ENCODE data around the gene UROS.

UROS gene

DNA sequence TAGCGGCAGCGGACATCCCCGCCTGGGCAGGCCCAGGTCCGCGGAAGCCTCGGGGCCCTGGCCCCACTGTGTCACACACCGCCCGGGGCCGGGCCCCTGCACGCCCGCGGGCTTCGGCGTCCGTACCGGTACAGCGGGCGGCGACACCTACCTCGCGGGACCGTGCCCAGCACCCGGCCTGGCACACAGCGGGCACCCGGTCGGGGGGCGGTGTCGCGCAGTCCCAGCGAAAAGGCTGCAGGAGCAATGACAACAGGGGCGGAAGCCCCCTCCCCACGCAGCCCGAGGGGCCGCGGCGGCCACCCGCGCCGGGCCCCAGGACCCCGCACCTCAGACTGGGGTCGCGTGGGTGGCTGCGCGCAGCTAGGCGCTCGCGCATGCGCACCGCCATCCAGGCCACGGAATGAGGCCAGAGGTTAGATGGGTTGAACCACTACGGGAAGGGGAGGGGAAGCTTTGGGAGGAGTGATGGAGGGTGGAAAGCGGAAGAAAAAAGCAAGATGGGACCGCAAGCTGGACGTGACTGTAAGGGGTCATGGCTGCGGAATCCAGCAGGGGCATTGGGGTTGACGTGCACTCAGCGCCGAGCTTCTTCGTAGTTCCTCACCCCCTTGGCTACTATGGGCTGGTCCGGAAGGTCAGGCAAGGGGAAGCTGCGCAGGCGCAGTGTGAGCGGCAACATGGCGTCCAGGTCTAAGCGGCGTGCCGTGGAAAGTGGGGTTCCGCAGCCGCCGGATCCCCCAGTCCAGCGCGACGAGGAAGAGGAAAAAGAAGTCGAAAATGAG is at the start of gene UROS, which contains the start of gene BCCIP:
Gene UROS (minus strand): TSS at position 381 of the 785 bp plus-strand sequence. CDS start 6,759 bp downstream, outside the sequence.
Gene BCCIP (plus strand): TSS at position 669 of the 785 bp plus-strand sequence. CDS start 12 bp downstream, at position 681.
- peak; percentile 94 for DNase-seq

DNA sequence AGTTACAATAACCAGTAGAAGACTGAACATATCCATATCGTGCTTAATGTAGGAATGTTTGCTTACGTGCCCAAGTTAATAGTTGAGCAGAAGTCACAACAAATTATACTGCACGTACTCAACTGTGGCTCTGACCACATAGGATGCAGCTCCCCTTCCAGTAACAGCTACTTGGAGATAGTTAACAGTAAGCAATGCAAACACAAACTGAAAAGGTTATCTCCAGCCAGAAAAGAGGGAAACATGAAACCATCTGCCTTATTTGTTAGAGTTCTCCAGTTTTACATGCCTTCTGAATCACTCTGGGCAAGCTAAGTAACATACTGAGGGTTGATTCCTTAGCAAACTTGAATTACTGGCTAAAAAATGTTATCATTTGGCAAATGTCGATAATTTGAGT is 48.3 kb upstream of the UROS start:
- no peak for DNase-seq

DNA sequence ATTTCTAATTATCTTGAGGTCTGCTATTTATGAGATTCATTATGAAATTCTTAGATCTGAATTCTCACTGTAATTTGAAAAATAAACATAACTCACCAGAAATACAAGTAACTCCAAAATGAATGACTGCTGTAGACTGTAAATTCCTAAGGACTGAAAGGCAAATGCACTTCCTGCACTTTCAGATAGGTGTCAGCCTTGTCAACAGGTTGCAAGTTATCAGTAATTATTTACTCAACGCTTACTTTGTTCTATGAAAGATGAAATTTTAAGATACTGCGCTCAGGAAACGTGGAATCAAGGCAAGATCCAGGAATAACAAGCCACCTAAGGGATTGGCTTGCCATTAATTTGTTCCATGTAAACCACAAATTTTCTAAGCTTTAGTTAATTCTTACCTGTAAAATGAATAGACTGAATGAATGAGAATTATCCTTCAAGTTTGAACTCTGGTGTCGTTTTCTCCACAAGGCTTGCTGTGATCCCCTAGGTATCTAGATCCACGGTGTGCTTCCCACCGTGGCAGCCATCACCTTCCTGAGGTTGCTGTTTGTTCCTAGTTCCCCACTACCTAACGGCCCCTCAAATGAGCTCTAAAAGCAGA is 45.4 kb upstream of the UROS start:
- peak; percentile 12 for DNase-seq

DNA sequence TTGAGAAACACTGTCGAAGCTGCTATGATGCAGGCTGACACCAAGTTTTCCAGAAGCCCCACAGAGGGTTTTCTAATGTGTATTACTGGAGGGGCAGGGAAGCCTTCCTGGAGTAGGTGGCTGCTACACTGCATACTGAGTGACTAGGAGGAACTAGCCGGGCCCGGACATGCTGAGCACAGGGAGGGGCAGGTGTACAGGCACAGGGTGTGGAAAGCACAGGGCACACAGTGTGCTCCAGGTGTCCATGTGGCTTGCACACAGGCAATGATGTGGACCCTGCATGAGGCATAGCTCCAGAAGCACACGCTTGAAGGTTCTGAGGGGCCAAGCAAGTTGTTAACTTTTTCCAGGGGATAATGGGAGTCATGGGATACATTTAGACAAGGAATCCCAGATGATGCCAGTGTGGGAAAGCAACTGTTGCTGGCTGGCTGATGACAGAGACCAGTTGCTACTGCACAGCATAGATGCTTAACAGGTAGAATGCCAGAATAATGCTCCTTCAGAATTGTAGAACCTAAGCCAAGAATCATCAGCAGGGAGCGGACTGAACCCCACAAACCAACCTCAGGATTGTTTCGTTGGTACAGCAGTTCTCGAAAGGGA is 43.5 kb upstream of the UROS start:
- DNase-seq, result no peak

DNA sequence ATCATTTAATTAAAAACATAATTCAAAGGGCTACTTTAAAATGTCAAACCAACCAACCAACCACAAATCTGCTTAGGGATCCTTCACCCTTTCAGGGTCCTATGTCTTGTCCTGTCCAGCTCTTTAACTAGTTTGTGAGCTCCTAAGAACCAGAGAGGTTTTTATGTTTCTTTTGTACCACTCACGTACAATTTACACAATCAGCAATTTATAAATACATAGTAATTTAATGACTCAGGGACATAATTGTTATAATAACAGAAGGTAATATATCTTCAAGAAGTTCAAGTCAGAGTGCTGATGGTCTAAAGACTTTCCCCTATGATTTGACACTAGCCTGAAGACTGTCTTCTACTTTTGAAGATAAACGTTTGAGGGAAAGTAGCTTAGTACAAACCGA is 42.1 kb upstream of the UROS start:
- DNase-seq, result no peak

DNA sequence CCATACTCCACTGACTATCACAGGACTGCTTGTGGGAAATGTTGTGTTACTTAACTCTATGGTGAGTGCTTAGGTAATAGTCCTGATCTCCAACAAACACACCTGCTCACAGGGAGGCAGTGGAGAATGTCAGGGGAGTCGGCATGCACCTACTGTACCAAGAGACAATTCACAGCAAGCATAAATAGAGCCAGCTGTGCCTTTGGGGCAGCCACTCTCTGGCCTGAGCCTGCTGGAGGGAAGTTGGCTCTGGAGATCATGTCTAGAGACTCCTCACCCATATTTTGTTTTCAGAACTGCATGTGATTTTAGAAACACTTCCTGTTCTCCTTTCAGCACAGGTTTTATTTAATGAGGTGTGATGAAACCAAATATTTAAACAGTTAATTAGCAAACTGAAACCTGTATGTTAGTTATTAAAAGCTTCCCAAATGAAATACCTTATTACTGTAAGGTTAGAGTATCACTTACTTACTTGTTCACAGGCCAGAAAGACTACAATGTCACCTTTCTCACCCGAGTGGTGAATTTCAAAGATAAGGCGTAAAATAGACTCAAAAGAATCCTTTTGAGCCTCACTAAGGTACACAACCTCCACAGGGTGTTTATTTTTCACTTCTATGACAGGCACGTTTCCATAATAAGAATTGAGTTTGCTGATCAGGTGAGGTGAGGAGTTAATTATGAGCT is 36.2 kb upstream of the UROS start:
- DNase-seq, result no peak

DNA sequence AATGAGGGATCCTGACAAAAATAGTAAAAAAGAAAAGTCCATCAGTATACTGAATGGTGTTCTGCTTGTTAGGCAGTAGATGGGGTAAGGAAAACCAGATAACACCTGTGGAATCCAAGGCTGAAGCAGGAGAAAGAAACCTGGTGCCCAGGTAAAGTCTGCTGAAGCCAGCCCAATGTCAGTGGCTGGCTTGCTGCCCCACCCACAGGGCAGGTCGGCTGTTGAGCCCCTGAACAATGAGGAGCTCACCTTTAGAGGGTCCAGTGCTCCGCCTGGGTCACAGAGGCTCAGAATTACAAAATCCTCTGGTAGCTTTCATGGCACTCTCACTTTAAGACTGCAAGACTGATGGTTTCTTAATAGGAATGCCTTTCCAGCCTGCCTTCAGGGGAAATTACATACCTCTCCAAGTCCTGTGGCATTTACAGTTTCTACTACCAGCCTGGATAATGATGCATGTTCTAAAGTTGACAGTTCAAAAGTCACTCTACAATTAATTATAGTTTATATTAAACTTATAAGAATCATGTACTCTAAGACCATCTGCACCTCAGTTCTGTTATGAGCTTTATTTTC is 34.2 kb upstream of the UROS start:
- DNase-seq, result no peak

DNA sequence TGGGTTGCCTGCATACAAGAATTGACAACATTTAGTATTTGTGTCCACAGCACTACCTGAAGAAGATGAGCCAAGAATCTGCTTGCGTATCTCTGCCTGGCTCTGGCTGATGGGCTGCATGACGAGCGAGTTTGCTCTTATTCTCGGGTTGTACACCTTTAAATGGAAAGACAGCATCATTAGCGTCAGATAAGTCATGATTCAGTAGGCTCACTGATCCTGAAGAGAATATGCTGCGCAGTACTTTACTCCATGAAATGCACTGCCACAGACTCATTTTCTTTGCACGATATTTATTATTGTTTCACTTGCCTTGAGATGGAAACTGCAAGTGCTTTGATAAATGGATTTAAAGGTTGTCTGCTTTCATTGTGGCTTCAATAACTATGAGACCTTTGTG is 29.4 kb upstream of the UROS start:
- DNase-seq, result no peak

DNA sequence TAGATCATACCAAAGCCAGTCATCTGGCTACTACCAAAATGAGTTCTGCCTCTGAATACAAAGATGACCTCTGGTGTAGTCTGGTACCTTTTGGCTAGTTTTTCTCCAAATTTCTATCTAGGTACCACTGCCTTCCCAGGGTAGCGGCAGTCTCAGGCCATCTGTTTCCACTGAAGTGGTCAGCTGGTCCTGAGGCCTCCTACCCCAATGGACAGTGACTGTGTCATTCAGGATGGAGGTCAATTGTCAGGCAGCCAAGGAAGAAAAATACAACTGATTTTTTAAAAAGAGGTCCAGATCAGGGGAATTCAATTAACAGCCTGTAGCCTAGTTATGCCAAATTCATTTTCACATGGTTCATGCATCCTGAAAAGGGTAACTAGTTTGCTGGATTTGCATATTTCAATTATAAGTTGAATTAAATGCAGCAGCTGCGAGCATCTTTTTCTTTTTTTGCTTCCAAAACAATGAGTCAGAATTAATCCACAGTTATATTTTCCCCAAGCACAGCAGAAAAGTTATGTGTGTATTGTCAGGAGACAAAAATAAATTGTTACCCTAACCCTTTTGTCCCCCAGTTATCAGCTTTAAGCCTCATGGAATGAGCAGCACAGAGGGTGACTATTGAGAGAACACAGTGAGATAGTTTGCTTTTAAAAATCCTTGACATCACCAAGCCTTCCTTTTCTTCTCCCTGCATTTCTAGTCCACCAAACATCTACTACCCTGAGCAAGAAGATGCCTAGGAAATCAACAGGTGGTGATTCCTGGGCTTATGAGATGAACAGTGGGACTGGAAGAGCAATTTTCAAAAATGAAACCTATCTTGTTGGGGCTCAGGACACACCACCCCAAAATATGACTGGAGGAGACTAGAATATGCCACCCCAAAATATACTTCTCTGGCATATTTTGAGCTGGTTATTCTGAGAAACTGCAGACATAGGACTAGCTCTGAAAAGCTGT is 28.0 kb upstream of the UROS start:
- no peak for DNase-seq

DNA sequence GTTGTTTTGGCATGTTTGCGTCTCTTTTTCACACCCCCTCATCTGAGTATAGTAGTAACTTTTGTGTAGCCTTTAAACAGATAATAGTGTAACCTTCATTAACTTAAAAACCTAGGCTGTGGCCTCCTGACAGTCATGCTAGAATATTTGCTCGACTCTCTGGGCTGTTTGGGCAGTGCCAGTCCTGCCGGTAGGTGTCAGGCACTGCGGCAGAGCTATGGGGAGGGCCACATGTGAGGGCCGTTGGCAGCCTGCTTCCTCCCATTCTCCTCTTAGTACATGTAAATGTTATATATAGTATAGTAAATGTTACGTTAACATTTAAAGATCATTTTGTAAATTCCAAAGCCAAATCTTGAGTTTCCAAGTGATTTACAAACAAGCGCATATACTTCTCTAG is 26.4 kb upstream of the UROS start:
- no peak for DNase-seq

DNA sequence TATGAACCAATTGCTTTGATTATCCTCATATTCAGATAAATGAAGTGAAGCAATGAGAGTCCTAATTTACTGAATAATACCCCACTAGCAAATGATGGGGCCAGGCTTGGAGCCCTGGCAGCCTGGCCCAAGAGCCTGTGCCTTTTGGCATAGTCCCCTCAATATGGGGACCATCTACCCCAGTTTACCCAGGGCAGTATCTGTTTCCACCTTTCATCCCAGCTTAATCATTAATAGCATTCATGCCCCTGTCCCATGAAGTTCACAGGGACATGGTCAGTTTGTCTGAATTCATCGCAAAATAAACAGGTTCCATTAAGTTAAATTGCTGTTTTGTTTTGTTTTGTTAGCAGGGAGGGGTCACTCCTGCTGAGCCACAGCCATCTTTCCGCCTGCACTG is 25.8 kb upstream of the UROS start:
- no peak for DNase-seq

DNA sequence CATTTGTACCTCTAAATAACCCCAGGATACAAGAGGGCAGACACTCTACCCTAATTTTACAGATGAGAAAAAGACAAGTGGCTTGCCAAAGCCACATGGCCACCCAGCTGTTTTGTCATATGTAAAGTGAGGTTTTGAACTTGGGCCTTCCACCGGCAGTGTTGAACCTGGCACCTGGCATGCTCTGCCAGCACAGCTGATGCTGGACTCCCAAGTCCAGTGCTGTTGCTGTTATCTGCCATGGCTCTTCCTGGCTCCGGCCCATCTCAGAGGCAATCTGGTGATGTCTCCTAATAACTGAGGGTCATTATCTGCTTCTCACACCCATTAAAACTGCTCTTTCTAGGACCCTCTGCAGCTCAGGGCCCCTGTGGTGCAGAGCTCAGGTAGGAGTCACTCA is 25.3 kb upstream of the UROS start:
- no peak for DNase-seq

DNA sequence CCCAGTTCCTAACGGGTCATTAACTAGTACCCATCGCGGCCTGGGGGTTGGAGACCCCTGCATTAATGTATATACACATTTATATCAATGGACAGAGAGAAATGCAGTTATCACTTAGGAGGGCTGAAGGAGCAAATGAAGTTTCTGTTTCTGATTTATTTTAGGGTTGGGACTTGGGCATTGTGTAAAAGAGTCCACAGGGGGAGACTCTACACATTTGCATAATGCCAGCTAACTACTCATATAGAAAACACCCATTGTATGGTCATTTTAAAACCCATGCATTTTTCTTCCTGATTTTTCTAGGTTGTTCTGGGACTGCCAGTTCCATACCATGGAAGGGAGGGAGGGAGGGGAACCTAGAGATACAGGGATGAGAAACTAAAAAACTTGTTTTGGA is 23.8 kb upstream of the UROS start:
- no peak for DNase-seq

DNA sequence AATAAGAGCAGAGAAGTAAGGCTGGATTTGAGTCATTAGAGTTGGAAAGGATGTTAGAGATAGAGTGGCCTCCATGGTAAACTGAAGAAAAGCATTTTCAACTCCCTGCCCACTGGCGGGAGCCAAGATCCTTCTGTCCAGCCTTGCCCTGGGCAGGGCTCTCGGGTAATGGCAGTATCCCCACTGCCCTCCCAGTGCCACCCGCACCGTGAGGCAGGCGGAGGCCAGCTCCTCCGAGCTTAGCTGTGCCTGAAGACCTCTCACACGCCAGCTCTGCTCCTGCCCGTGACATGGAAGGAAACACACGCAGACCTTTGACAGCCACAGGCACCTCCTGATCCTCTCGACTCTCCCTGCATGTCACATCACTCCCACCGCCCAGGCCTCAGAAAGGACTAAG is 22.6 kb upstream of the UROS start:
- DNase-seq, result no peak

DNA sequence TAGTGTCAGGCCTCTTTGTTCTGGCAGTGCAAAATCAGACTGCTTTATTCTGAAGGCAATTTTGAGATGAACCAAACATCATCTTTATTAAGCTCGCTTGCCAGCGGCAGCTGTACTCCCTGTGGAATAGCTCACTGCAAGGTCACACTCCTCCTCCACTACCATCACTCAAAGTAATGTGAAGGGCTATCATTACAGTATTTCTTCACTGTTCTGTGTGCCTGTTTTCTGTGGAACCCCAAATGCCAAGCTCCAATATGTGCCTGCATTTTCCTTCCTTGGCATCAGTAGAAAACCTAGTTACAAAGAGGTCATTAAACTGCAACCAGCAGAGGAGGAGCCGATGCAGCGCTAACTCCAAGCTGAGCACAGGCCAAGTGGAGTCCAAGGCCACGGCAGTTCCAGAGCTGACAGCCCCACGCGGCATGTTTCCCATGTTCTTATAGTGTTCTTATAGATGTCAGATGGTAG is 21.7 kb upstream of the UROS start:
- no peak for DNase-seq

DNA sequence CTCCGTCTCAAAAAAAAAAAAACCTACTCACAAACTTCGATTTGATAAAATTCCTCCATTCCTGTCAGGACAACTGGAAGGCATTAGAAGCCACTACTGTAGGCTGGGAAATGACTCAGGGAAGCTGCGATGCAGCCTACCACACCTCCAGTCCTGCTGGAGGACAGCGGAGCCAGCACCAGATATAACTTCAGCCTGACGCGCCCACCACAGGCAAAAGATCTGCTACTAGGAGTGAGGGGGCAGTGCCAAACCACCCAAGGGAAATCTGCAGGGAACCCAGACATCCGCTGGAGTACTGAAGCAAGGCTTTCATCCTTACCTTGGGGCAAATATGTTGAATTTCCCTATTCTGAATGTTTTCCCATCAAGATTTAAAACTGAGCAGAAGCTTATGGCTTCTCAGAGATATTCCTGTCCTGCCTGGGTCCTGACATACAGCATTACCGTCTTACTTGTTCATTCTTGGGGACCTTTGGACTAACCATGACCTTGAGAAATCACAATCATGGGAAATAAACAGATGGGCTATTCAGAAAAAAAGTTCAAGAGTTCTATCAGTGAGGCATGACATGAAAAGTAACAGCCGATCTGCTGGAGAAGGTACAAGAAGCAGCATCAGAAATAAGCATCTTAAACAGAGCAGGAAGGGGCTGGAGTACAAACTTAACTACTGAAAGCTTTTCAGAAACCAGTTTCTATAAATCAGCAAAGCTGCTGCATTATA is 20.7 kb upstream of the UROS start:
- no peak for DNase-seq

DNA sequence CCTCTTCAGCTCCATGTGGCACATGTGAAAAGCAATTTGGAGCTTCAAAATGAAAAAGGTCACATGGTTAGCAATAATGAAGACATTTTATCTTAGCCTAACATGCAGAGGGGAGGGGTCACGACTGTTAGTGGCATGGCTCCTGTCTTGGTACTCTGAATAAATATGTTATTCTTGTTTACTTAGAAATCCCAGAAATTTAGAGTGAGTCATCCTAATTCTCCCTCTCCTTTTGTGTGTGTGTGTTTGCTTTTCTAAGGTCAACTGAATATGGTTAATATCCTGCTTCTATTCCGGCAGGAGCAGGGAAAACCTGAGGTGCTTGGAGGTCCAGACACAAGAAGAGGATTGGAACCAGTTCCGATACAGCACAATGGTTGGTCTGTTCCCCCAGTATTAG is 17.9 kb upstream of the UROS start:
- no peak for DNase-seq

DNA sequence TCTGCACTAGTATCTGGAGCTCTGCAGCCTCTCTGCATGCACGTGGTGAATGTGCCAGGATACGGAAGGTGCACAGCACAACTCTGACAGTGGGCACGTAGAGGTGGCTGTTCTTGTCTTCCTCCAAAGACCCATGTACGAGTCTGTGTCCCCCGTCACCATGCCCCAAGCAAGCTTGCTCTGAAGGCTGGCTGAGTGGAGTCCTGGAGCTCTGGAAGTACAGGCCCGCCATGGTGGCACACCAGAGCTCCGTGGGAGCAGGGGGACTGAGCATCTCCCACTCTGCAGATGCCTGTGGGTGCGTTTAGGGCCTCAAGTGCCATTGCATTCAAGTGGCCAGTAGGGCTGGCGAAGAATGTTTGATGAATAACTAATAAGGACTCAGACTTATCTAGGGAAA is 17.3 kb upstream of the UROS start:
- no peak for DNase-seq

DNA sequence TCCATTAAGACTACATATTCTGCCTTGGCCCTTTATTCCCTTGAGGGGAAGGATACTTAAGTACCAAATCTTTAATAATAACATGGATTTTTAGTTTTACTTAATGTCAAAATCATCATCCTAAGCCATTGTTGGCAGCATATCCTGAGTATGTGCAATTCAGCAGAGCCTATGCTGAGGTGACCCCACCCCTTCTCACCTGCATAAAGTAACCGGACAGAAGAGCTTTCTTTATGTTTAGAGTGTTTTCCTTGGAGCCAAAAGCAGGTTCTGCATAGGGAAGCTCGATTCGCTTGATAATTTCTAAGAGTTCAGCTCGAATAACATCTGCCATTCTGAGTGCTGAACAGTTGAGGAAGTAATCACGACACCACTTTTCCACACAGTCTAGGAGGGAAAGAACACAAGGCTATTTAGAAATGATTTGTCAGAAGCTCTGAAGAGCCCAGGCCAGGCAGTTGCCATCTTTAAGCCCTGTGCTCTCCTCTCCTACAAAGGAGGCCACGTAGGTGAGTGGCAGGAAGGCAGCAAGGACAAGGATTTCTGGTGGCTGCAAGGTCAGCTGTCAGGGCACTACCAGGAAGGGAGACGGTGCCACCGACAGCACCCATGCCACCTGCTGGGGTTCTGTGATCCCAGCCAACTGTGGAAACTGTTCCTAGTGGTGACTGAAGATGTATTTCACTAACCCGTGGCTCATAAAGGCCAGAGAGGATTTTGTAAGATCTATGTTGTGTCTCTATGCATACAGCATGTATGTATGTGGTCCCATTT is 15.9 kb upstream of the UROS start:
- DNase-seq, result no peak

DNA sequence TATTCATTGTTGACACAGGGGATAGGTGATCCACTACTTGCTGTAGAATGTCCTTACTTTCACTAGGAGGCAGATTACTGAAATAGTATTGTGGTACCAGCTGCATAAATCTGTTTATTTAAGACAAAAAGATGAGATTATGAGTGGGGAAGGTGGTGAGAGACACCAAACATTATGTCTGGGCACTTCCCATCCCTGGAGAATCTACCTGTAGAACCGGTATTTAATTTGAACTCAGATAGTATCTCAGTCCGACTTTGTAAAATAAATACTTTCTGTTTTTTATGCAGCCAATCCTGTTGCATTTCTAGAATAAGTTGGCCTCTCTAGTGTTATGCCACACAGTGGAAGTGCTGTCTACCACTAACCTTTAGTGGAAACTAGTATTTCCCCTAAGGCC is 13.7 kb upstream of the UROS start:
- DNase-seq, result no peak

Measured in CD4-positive, alpha-beta T cell treated with Interleukin-17A for 4 hours (primary cell).